ENCODE measurements around the gene CAPN12. TPM values are rescaled to one million over a fixed set of nuclear protein-coding genes. Genes with fewer than 3 reads are reported as not detected.

CAPN12 gene
- total RNA-seq, 1 experiment from 2014 or later = 53.9 TPM

- DNase-seq (ENCODE audit: low spot score) = no peak
These were observed 18.0 kb downstream of the CAPN12 start for GRCh38 chr19:38726284-38726673.

GRCh38 chr19:38725469-38726283, 18.6 kb downstream of the CAPN12 start:
- DNase-seq (ENCODE audit: low spot score) = no peak

GRCh38 chr19:38723990-38724854, 20.1 kb downstream of the CAPN12 start:
- no peak for DNase-seq (ENCODE audit: low spot score)

- no peak for DNase-seq (ENCODE audit: low spot score)
These were observed 20.7 kb downstream of the CAPN12 start for GRCh38 chr19:38723606-38723965.

GRCh38 chr19:38722947-38723605, 21.2 kb downstream of the CAPN12 start:
- DNase-seq (ENCODE audit: low spot score) = no peak

- peak; percentile 64 for DNase-seq (ENCODE audit: low spot score)
These were observed 22.1 kb downstream of the CAPN12 start for GRCh38 chr19:38721979-38722773.

GRCh38 chr19:38721496-38721895, 22.8 kb downstream of the CAPN12 start:
- no peak for DNase-seq (ENCODE audit: low spot score)

GRCh38 chr19:38720559-38721236, 23.6 kb downstream of the CAPN12 start:
- DNase-seq (ENCODE audit: low spot score) = no peak

- peak; percentile 54 for DNase-seq (ENCODE audit: low spot score)
These were observed 24.3 kb downstream of the CAPN12 start for GRCh38 chr19:38719761-38720558.

- DNase-seq (ENCODE audit: low spot score) = peak; percentile 85
These were observed 25.3 kb downstream of the CAPN12 start for GRCh38 chr19:38718747-38719543.

- no peak for DNase-seq (ENCODE audit: low spot score)
These were observed 26.4 kb downstream of the CAPN12 start for GRCh38 chr19:38717855-38718254.

GRCh38 chr19:38717051-38717450, 27.2 kb downstream of the CAPN12 start:
- no peak for DNase-seq (ENCODE audit: low spot score)

- no peak for DNase-seq (ENCODE audit: low spot score)
These were observed 28.7 kb downstream of the CAPN12 start for GRCh38 chr19:38715555-38715954.

GRCh38 chr19:38714354-38714778, 29.9 kb downstream of the CAPN12 start:
- DNase-seq (ENCODE audit: low spot score) = no peak

GRCh38 chr19:38713865-38714264, 30.4 kb downstream of the CAPN12 start:
- no peak for DNase-seq (ENCODE audit: low spot score)

GRCh38 chr19:38713227-38713649, 31.0 kb downstream of the CAPN12 start:
- no peak for DNase-seq (ENCODE audit: low spot score)

GRCh38 chr19:38712161-38712748, 32.0 kb downstream of the CAPN12 start:
- DNase-seq (ENCODE audit: low spot score) = no peak

- no peak for DNase-seq (ENCODE audit: low spot score)
These were observed 32.5 kb downstream of the CAPN12 start for GRCh38 chr19:38711726-38712153.

All from HT-29 (cell line).